WI38 (cell line): ENCODE measurements around the gene SNRPB.

Experiments
- H3K4me3 ChIP-seq: 2 replicates; pipeline ENCODE4 v1.5.1; 2011; ENCODE audit warnings: low read depth, mild to moderate bottlenecking, control low read depth, low read length
- CTCF ChIP-seq: IDR thresholded peaks from 2 replicates; pipeline ENCODE4 v1.5.1; 2012; ENCODE audit warnings: low read depth, mild to moderate bottlenecking, control low read depth, low read length

The SNRPB gene

GRCh38 chr20:2418388-2418787, 52.2 kb downstream of the SNRPB start:
- TF ChIP-seq CTCF, result no peak
- no peak overlapping the region for H3K4me3 ChIP-seq

GRCh38 chr20:2417213-2417541, 53.4 kb downstream of the SNRPB start:
- no peak for TF ChIP-seq CTCF
- no peak overlapping the region for H3K4me3 ChIP-seq

DNA sequence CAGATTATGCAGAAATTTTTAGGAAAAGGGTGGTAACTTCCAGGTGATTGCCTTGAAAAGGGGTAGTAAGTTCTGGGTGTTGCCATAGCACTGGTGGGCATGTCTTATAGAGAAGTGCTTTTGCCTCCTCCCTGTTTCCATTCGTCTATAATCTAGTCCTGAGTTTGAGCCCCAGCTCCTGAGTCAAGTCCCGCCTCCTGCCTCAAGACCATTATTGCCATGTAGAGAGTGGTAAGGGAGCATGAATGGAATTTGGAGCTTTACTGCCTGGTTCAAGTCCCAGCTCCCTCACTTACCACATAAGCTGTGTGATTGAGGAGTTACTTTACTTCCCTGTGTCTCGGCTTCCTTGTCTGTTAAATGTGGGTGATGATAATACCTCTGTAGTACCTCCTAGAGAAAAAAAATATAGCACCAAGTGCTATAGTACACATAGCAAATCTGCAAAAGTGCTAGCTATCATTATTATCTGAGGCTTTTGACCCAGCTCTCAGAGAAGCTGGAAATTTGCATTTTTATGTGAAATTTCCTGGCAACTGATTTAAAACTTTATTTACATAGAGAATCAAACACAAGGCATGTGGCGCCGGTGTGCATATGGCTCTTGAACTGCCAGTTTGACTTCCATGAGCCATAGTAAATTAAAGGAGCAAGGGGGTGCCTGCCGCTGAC, 53.9 kb downstream of the SNRPB start:
- H3K4me3 ChIP-seq, result no peak overlapping the region
- TF ChIP-seq CTCF, result no peak
